K562 (cell line): ENCODE results near the gene GCKR. TPM values are rescaled to one million over a fixed set of nuclear protein-coding genes. Genes with fewer than 3 reads are reported as not detected.

Experiments used
- ATAC-seq: fragments of 200-7000 bp; cut with Tn5 transposase; 3 replicates; pipeline ENCODE4 v1.9.1; 2020; ENCODE audit warnings: moderate library complexity
- BruUV-seq: library from RNA; stranded (reverse); fragments of 400-500 nt; replicated peaks from 2 replicates; lab custom pipeline; 2021; lab: Mats Ljungman, UMichigan
- CTCF ChIA-PET: fragments of 300-600 bp; formaldehyde crosslinking; extraction: SDS; loops from one replicate; lab custom pipeline; 2021; ENCODE audit warnings: low intra/inter-chr PET ratio; lab: Yijun Ruan, JAX
- POLR2A ChIA-PET: fragments of 300-600, 350-650 bp; sonication (Branson Sonifier 250); formaldehyde crosslinking; extraction: SDS; loops from one replicate; lab custom pipeline; 2021; ENCODE audit warnings: antibody characterized with exemption, inconsistent platforms; lab: Yijun Ruan, JAX
- DNase-seq, 4 experiments: peaks; one replicate each; pipeline versions ENCODE4 v3.0.0 to v3.0.0-alpha.2; 2011 to 2018; ENCODE audit warnings: low spot score in 3 of 4, mixed read lengths in 3 of 4; ENCODE audit errors: extremely low read depth in 1 of 4
- FAIRE-seq: peaks from 2 replicates; lab custom pipeline; 2011; peaks lifted over from hg19 to GRCh38; lab: Jason Lieb, UNC
- H2AFZ ChIP-seq: 2 replicates; pipeline ENCODE4 v1.6.0; 2011; ENCODE audit warnings: low read depth, low read length, control low read depth, inconsistent platforms
- H3K27ac ChIP-seq: fragments of 200-600 bp; 3 replicates; pipeline ENCODE4 v1.8.0; 2011; ENCODE audit warnings: low read depth, mild to moderate bottlenecking, control low read depth, inconsistent platforms, low read length, moderate library complexity, mixed read lengths; ENCODE audit errors: extremely low read depth
- H3K27me3 ChIP-seq, 2 experiments: fragments of 300-600 bp in 1 of 2; 2 replicates in 1 of 2; 3 replicates in 1 of 2; pipeline versions ENCODE4 v1.6.0 to v1.8.0; 2011; ENCODE audit warnings: inconsistent platforms in 2 of 2, low read length in 2 of 2, mild to moderate bottlenecking in 1 of 2, mixed read lengths in 1 of 2, moderate library complexity in 1 of 2; ENCODE audit not compliant: control insufficient read depth in 2 of 2, insufficient read depth in 2 of 2
- H3K36me3 ChIP-seq: fragments of 300-600 bp; 3 replicates; pipeline ENCODE4 v1.8.0; 2011; ENCODE audit warnings: mild to moderate bottlenecking, low read length, inconsistent platforms; ENCODE audit not compliant: control insufficient read depth, insufficient read depth
- H3K4me1 ChIP-seq, 2 experiments: fragments of 200-600 bp in 1 of 2; replicated peaks in 1 of 2; 2 replicates in 1 of 2; 3 replicates in 1 of 2; pipeline versions ENCODE4 v1.5.1 to v1.8.0; 2011; ENCODE audit warnings: inconsistent platforms in 2 of 2, low read length in 2 of 2, mild to moderate bottlenecking in 1 of 2, mixed read lengths in 1 of 2, moderate library complexity in 1 of 2; ENCODE audit not compliant: control insufficient read depth in 2 of 2, insufficient read depth in 2 of 2
- H3K4me2 ChIP-seq: 2 replicates; pipeline ENCODE4 v1.6.1; 2011; ENCODE audit warnings: low read length, control low read depth, inconsistent platforms, mixed read lengths; ENCODE audit not compliant: insufficient read depth
- H3K4me3 ChIP-seq: fragments of 200-600 bp; sonication (generic), shearing (Covaris generic); 2 replicates; pipeline ENCODE4 v1.5.1; 2016; ENCODE audit warnings: control low read depth, inconsistent platforms
- H3K79me2 ChIP-seq: fragments of 200-600 bp; 3 replicates; pipeline ENCODE4 v1.8.0; 2011; ENCODE audit warnings: low read length, inconsistent platforms; ENCODE audit not compliant: control insufficient read depth, insufficient read depth
- H3K9ac ChIP-seq, 2 experiments: 2 replicates each; pipeline versions ENCODE4 v1.6.0 to v1.6.1; 2011; ENCODE audit warnings: low read depth in 2 of 2, low read length in 2 of 2, control low read depth in 1 of 2, inconsistent platforms in 1 of 2, mild to moderate bottlenecking in 1 of 2, mixed read lengths in 1 of 2; ENCODE audit not compliant: insufficient read depth in 1 of 2
- H3K9me1 ChIP-seq: one replicate; pipeline ENCODE4 v1.6.0; 2011; ENCODE audit warnings: inconsistent platforms, mild to moderate bottlenecking, low read length, moderate library complexity; ENCODE audit not compliant: control insufficient read depth, insufficient read depth
- H3K9me3 ChIP-seq: replicated peaks from 2 replicates; pipeline ENCODE4 v1.5.1; 2011; ENCODE audit warnings: low read depth, low read length, inconsistent platforms; ENCODE audit not compliant: control insufficient read depth, insufficient read depth
- H4K20me1 ChIP-seq: replicated peaks from 2 replicates; pipeline ENCODE4 v1.6.1; 2011; ENCODE audit warnings: low read length, inconsistent platforms, mixed read lengths; ENCODE audit not compliant: control insufficient read depth, insufficient read depth
- CREB1 ChIP-seq, 2 experiments: sonication (generic) in 1 of 2; formaldehyde crosslinking in 1 of 2; IDR thresholded peaks; 2 replicates each; pipeline versions ENCODE4 v1.6.1 to v1.8.0; 2012 to 2022; ENCODE audit warnings: inconsistent platforms in 1 of 2, mild to moderate bottlenecking in 1 of 2, missing genetic modification reagents in 1 of 2, moderate library complexity in 1 of 2
- FOSL1 ChIP-seq: fragments of 200-800 bp; sonication (Bioruptor generic); conservative IDR thresholded peaks from 2 replicates; pipeline ENCODE4 v1.6.1; 2016; ENCODE audit warnings: missing genetic modification characterization, missing compliant biosample characterization
- KDM1A ChIP-seq, 2 experiments: fragments of 450-650 bp; IDR thresholded peaks; 2 replicates each; pipeline ENCODE4 v1.6.1; 2016; ENCODE audit warnings: mild to moderate bottlenecking in 2 of 2
- LEF1 ChIP-seq: fragments of 450-650 bp; IDR thresholded peaks from 2 replicates; pipeline ENCODE4 v1.6.1; 2016; ENCODE audit warnings: mild to moderate bottlenecking
- ZNF561 ChIP-seq: fragments of 450-650 bp; formaldehyde crosslinking; conservative IDR thresholded peaks from 2 replicates; pipeline ENCODE4 v1.4.0; 2020; ENCODE audit warnings: mild to moderate bottlenecking, moderate library complexity
- WGBS: fragments of 100-300 bp; shearing (Covaris generic); methylation state at CpG from one replicate; pipeline ENCODE4 v1.1.6; 2016; ENCODE audit warnings: low coverage, mixed read lengths; ENCODE audit not compliant: insufficient coverage; ENCODE audit errors: missing lambda C conversion rate; 5-methylcytosine and 5-hydroxymethylcytosine counted together
- in situ Hi-C: fragments of 300-500 bp; cut with MboI; formaldehyde crosslinking; loops from 4 replicates; pipeline ENCODE4 v1.15.0; 2018; ENCODE audit warnings: inconsistent platforms, mixed read lengths
- intact Hi-C: fragments of 100-400 bp; cut with micrococcal nuclease; formaldehyde crosslinking; loops from 2 replicates; pipeline ENCODE4 v1.14.2; 2022
- polyA plus RNA-seq, 8 experiments: library from polyadenylated mRNA; depleted of rRNA in 4 of 8; stranded (reverse) in 5 of 8; unstranded in 3 of 8; fragments of >200 nt; fragmentation: Nextera tagmentation in 2 of 8; fragmentation: Illumina TruSeq in 1 of 8; extraction: Ambion mirVana in 2 of 8; extraction: Trizol in 1 of 8; gene quantifications; 2 replicates each; pipeline versions ENCODE4 v1.2.1 to v1.2.3, GENCODE V29; 2011 to 2014; ENCODE audit warnings: inconsistent platforms in 1 of 8, missing spikeins in 1 of 8
- total RNA-seq, 7 experiments: library from RNA; depleted of rRNA in 6 of 7; stranded (reverse); fragments of >200 nt in 6 of 7; fragmentation: Illumina TruSeq in 2 of 7; extraction: Trizol in 2 of 7; gene quantifications; 2 replicates each; pipeline versions ENCODE4 v1.2.1 to v1.2.3, GENCODE V29; 2011 to 2021; ENCODE audit warnings: low replicate concordance in 1 of 7

Gene GCKR
- total and polyA plus RNA-seq, 9 of the 15 experiments (the other 6 are each of a cell fraction or from before 2014, with no cell fraction given), result 0.28 to 0.79 (median 0.50) TPM; not detected in 1

GRCh38 chr2:27569398-27569797 is 72.8 kb downstream of the GCKR start:
- no peaks in the 10 kb centered on the region for H3K79me2 ChIP-seq
- no peaks in the 10 kb centered on the region for H3K9me3 ChIP-seq
- H3K4me2 ChIP-seq, result no peak overlapping the region
- CTCF ChIA-PET, result no interaction called here
- H3K4me3 ChIP-seq, result no peak overlapping the region
- no peak overlapping the region for H3K9ac ChIP-seq
- H3K27ac ChIP-seq, result no peak overlapping the region
- in situ Hi-C loops, result no loop called here
- TF ChIP-seq ZNF561 (CRISPR knock-in tag) (no peak), LEF1 (no peak), FOSL1 (tag) (peak; percentile 57)
- TF ChIP-seq, all 486 proteins: peak for 1
- DNase-seq, result no peak
- FAIRE-seq, result no peak
- no peak for ATAC-seq
- no TSS peak for BruUV-seq
- H2AFZ ChIP-seq, result no peak overlapping the region
- POLR2A ChIA-PET, result interaction anchor here (2.4 kb wide), 1 partner anchor 10 kb away, joined by 9 read pairs; no protein-coding TSS in a partner anchor
- no peaks in the 10 kb centered on the region for H3K9me1 ChIP-seq
- intact Hi-C loops, result no loop called here
- H3K27me3 ChIP-seq, result peaks cover 0 to 20% of the 10 kb centered on the region in 2 experiments; a peak in 3 of 5 replicates
- no peaks in the 10 kb centered on the region for H3K4me1 ChIP-seq
- no peaks in the 10 kb centered on the region for H3K36me3 ChIP-seq
- H4K20me1 ChIP-seq, result no peaks in the 10 kb centered on the region
- WGBS, result 8% methylated on average over 2 of the region's 2 CpGs

GRCh38 chr2:27571197-27571596 is 74.6 kb downstream of the GCKR start:
- Histone ChIP-seq H2AFZ (no peak overlapping the region), H3K9ac (no peak overlapping the region), H3K9me1 (no peaks in the 10 kb centered on the region), H3K4me2 (no peak overlapping the region), H4K20me1 (no peaks in the 10 kb centered on the region), H3K9me3 (no peaks in the 10 kb centered on the region), H3K4me3 (no peak overlapping the region), H3K27ac (no peak overlapping the region), H3K27me3 (peaks cover 0 to 15% of the 10 kb centered on the region in 2 experiments; a peak in 3 of 5 replicates), H3K36me3 (no peaks in the 10 kb centered on the region), H3K4me1 (no peaks in the 10 kb centered on the region), H3K79me2 (no peaks in the 10 kb centered on the region)
- BruUV-seq, result no TSS peak
- POLR2A ChIA-PET, result interaction anchor here (0.8 to 0.9 kb wide), 2 partner anchors 8 to 28 kb away, joined by 4 read pairs; no protein-coding TSS in a partner anchor
- ATAC-seq (no peak), FAIRE-seq (no peak), DNase-seq (no peak)
- intact Hi-C loops, result no loop called here
- CTCF ChIA-PET, result no interaction called here
- in situ Hi-C loops, result no loop called here
- TF ChIP-seq CREB1 (IDR thresholded peaks at IDR 0.05) (no peak), CREB1 (CRISPR knock-in tag; IDR thresholded peaks at IDR 0.05) (no peak), KDM1A (IDR thresholded peaks at IDR 0.05) (peak; percentile 69 to 78)
- 2% methylated on average over 3 of the region's 3 CpGs for WGBS
